Panc1 (cell line): ENCODE data around the gene SVOP.

Source experiments
- CTCF ChIP-seq: fragments of 450-650 bp; IDR thresholded peaks from 2 replicates; pipeline ENCODE4 v1.5.1; 2017; ENCODE audit warnings: mild to moderate bottlenecking
- POLR2AphosphoS5 ChIP-seq: IDR thresholded peaks from 2 replicates; pipeline ENCODE4 v1.6.1; 2012; ENCODE audit warnings: mild to moderate bottlenecking, low read depth, low read length, moderate library complexity
- REST ChIP-seq, 2 experiments: IDR thresholded peaks; 2 replicates each; pipeline ENCODE4 v1.6.1; 2011 to 2012; ENCODE audit warnings: low read depth in 2 of 2, control low read depth in 1 of 2, low read length in 1 of 2, mild to moderate bottlenecking in 1 of 2, moderate library complexity in 1 of 2; ENCODE audit not compliant: insufficient read depth in 1 of 2
- SIN3A ChIP-seq: IDR thresholded peaks from 2 replicates; pipeline ENCODE4 v1.6.1; 2012; ENCODE audit warnings: low read depth, mild to moderate bottlenecking, low read length, moderate library complexity, borderline replicate concordance; ENCODE audit not compliant: insufficient read depth
- TCF7L2 ChIP-seq: IDR thresholded peaks from 2 replicates; pipeline ENCODE4 v1.6.1; 2011; ENCODE audit warnings: mild to moderate bottlenecking, low read depth, low read length, inconsistent platforms

GRCh38 chr12:109064143-109064542 lies 43.3 kb upstream of the SVOP start:
- TF ChIP-seq CTCF (no peak), REST (IDR thresholded peaks at IDR 0.05; ENCODE audit: insufficient read depth in 1 of 2, low read depth in 2 of 2, low read length in 1 of 2) (no peak), TCF7L2 (no peak), POLR2AphosphoS5 (no peak), SIN3A (no peak)
